Esophagus squamous epithelium (tissue), 5 donors: Measurements from ENCODE around the gene FOXK1. TPM values are rescaled to one million over a fixed set of nuclear protein-coding genes. Genes with fewer than 3 reads are reported as not detected.
A peak's percentile ranks its signal among the peaks of the same experiment; 100 is the strongest.
"Not testable (repeated sequence)": the region's sequence is repeated elsewhere in the genome, so short reads cannot be mapped to it uniquely, and the experiment has no call there.

Experiments
- DNase-seq: peaks from one replicate; lab custom pipeline; 2025; lab: John Stamatoyannopoulos, UW
- H3K27ac ChIP-seq, 4 donors: fragments of 200-600 bp; sonication (generic); one replicate each; pipeline ENCODE4 v1.5.1; 2016 to 2019; ENCODE audit warnings: mild to moderate bottlenecking in 1 of 4
- H3K27me3 ChIP-seq, 4 donors: fragments of 200-600 bp; sonication (generic); 1 replicate in 3 of 4; 2 replicates in 1 of 4; pipeline versions ENCODE4 v1.5.1 to v1.6.0; 2017 to 2021; ENCODE audit warnings: antibody characterized with exemption in 1 of 4
- H3K36me3 ChIP-seq, 3 donors: fragments of 200-600 bp; sonication (generic); one replicate each; pipeline ENCODE4 v1.5.1; 2016 to 2019
- H3K4me1 ChIP-seq, 3 donors: fragments of 200-600 bp; sonication (generic); one replicate each; pipeline ENCODE4 v1.5.1; 2017 to 2019
- H3K4me3 ChIP-seq, 4 donors: fragments of 200-600 bp; sonication (generic); 1 replicate in 3 of 4; 2 replicates in 1 of 4; pipeline ENCODE4 v1.5.1; 2016 to 2019; ENCODE audit warnings: mild to moderate bottlenecking in 2 of 4, moderate library complexity in 1 of 4
- H3K9me3 ChIP-seq, 3 donors: fragments of 200-600 bp; sonication (generic); one replicate each; pipeline ENCODE4 v1.5.1; 2016 to 2019
- POLR2A ChIP-seq, 4 donors: fragments of 450-650 bp; IDR thresholded peaks; one replicate each; pipeline ENCODE4 v1.6.1; 2017; ENCODE audit warnings: antibody characterized with exemption in 4 of 4, mild to moderate bottlenecking in 4 of 4, moderate library complexity in 3 of 4
- WGBS, 2 donors: methylation state at CpG; one replicate each; pipeline ENCODE4 v1.1.5; 2018; 5-methylcytosine and 5-hydroxymethylcytosine counted together
- intact Hi-C: fragments of 100-400 bp; cut with DNase I; formaldehyde crosslinking; loops from one replicate; pipeline ENCODE4 v1.15.0; 2022
- total RNA-seq, 4 donors: library from RNA; depleted of rRNA; stranded (reverse); fragments of >200 nt; gene quantifications; one replicate each; pipeline ENCODE4 v1.1.0, GENCODE V29; 2016
- TF ChIP-seq, protein P1 (sequence below), 6 experiments: fragments of 450-650 bp in 4 of 6; fragments of 200-600 bp in 2 of 6; sonication (generic) in 2 of 6; IDR thresholded peaks; one replicate each; pipeline ENCODE4 v1.5.1; 2016 to 2019; ENCODE audit warnings: antibody characterized with exemption in 6 of 6, mild to moderate bottlenecking in 4 of 6, moderate library complexity in 4 of 6
- donor health status: DM: yes; HTN: yes; CAD: no.

FOXK1 gene
- total RNA-seq, 4 donors from 2014 or later: 11.9 to 25.7 (median 15.9) TPM

GRCh38 chr7:4690953-4691856, 9.1 kb downstream of the FOXK1 start:
- TF ChIP-seq POLR2A (IDR thresholded peaks at IDR 0.05): no peak
- TF ChIP-seq, protein P1, sequence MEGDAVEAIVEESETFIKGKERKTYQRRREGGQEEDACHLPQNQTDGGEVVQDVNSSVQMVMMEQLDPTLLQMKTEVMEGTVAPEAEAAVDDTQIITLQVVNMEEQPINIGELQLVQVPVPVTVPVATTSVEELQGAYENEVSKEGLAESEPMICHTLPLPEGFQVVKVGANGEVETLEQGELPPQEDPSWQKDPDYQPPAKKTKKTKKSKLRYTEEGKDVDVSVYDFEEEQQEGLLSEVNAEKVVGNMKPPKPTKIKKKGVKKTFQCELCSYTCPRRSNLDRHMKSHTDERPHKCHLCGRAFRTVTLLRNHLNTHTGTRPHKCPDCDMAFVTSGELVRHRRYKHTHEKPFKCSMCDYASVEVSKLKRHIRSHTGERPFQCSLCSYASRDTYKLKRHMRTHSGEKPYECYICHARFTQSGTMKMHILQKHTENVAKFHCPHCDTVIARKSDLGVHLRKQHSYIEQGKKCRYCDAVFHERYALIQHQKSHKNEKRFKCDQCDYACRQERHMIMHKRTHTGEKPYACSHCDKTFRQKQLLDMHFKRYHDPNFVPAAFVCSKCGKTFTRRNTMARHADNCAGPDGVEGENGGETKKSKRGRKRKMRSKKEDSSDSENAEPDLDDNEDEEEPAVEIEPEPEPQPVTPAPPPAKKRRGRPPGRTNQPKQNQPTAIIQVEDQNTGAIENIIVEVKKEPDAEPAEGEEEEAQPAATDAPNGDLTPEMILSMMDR (IDR thresholded peaks at IDR 0.05): no peak
- H3K4me3 ChIP-seq: no peak overlapping the region
- WGBS, 2 donors: 60 to 68% methylated on average over 19 to 23 of the region's 23 CpGs
- no peaks in the 10 kb centered on the region for H3K27me3 ChIP-seq
- no peaks in the 10 kb centered on the region for H3K36me3 ChIP-seq
- intact Hi-C loops: no loop called here
- peaks cover 5 to 94% (median 42%) of the 10 kb centered on the region in 3 donors for H3K4me1 ChIP-seq
- DNase-seq: no peak
- H3K9me3 ChIP-seq: no peaks in the 10 kb centered on the region
- peak overlapping the region in 1 of 4 donors; percentile 31 for H3K27ac ChIP-seq

DNA sequence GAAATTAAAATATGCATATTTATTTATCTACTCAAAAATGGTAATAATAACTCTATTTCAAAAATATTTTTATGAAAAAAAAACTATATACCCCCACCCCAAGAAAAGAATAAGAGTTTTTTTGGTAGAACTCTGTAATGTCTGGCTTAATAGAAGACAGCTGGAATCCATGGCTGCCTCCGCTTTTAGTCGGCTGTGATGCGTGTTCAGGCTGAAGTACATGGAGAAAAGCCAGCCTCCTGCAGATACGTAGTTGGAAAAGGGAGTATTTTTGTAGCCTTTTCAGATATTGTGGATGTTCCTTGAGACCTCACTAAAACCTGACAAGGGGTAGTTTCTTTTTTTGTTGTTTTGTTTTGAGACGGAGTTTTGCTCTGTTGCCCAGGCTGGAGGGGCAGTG, 10.0 kb downstream of the FOXK1 start:
- 47 to 60% methylated on average over 5 of the region's 5 CpGs for WGBS, 2 donors
- H3K4me1 ChIP-seq: peaks cover 5 to 86% (median 35%) of the 10 kb centered on the region in 3 donors
- intact Hi-C loops: no loop called here
- DNase-seq: no peak
- TF ChIP-seq, protein P1 (IDR thresholded peaks at IDR 0.05): no peak
- no peak for TF ChIP-seq POLR2A (IDR thresholded peaks at IDR 0.05)
- H3K9me3 ChIP-seq: no peaks in the 10 kb centered on the region
- peak overlapping the region in 3 of 4 donors; percentile 27 to 32 (median 31) for H3K27ac ChIP-seq
- no peaks in the 10 kb centered on the region for H3K27me3 ChIP-seq
- H3K4me3 ChIP-seq: no peak overlapping the region
- H3K36me3 ChIP-seq: no peaks in the 10 kb centered on the region

- DNase-seq, H3K36me3 ChIP-seq, H3K9me3 ChIP-seq, intact Hi-C loops, H3K4me3 ChIP-seq, H3K27me3 ChIP-seq: not testable (repeated sequence)
- 67 to 80% methylated on average over 5 of the region's 5 CpGs for WGBS, 2 donors
- peaks cover 5 to 80% (median 31%) of the 10 kb centered on the region in 3 donors for H3K4me1 ChIP-seq
- H3K27ac ChIP-seq: peak overlapping the region in 3 of 4 donors; percentile 27 to 32 (median 31)
Measured at GRCh38 chr7:4692622-4693021, 10.5 kb downstream of the FOXK1 start.

DNA sequence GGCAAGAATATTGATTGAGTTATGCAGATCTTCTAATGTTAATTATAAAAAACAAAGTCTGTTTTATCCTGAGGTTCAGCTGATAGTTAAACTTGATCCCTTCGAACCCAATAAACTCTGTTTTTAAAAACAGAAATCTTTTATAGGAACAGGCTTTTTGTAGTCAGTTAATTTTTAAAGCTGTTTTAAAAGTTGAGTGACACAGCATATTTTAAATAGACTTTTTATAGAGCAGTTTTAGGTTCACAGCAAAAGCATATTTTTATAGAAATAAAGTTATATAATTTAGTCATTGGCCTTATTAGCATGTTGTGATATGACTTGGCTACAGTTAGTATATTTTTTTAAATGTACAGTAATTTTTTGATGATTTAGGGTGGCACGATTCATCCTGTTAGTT, 11.1 kb downstream of the FOXK1 start:
- WGBS, 2 donors: 79% methylated on average over 2 of the region's 2 CpGs
- no peaks in the 10 kb centered on the region for H3K9me3 ChIP-seq
- no peak for DNase-seq
- H3K4me1 ChIP-seq: peaks cover 5 to 75% (median 31%) of the 10 kb centered on the region in 3 donors
- H3K36me3 ChIP-seq: no peaks in the 10 kb centered on the region
- intact Hi-C loops: no loop called here
- no peaks in the 10 kb centered on the region for H3K27me3 ChIP-seq
- H3K4me3 ChIP-seq: no peak overlapping the region
- H3K27ac ChIP-seq: no peak overlapping the region
- no peak for TF ChIP-seq POLR2A (IDR thresholded peaks at IDR 0.05)
- TF ChIP-seq, protein P1 (IDR thresholded peaks at IDR 0.05): no peak

DNA sequence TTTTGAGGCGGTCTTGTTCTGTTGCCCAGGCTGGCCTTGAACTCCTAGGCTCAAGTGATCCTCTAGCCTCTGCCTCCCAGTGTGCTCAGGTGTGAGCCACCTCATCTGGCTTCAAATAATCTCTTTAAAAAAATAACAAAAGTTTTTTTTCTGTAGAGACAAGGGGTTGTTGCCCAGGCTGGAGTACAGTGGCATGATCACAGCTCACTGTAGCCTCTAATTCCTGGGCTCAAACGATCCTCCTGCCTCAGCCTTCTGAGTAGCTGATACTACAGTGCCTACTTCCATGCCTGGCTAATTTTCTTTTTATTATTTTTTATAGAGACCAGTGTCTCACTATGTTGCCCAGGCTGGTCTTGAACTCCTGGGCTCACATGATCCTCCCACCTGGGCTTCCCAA, 11.7 kb downstream of the FOXK1 start:
- H3K27me3 ChIP-seq: no peaks in the 10 kb centered on the region
- H3K4me3 ChIP-seq: no peak overlapping the region
- no peak for DNase-seq
- H3K9me3 ChIP-seq: no peaks in the 10 kb centered on the region
- H3K27ac ChIP-seq: peak overlapping the region in 1 of 4 donors; percentile 81
- 91 to 100% methylated on average over 2 of the region's 2 CpGs for WGBS, 2 donors
- peaks cover 5 to 69% (median 31%) of the 10 kb centered on the region in 3 donors for H3K4me1 ChIP-seq
- intact Hi-C loops: no loop called here
- no peak for TF ChIP-seq POLR2A (IDR thresholded peaks at IDR 0.05)
- H3K36me3 ChIP-seq: no peaks in the 10 kb centered on the region

DNA sequence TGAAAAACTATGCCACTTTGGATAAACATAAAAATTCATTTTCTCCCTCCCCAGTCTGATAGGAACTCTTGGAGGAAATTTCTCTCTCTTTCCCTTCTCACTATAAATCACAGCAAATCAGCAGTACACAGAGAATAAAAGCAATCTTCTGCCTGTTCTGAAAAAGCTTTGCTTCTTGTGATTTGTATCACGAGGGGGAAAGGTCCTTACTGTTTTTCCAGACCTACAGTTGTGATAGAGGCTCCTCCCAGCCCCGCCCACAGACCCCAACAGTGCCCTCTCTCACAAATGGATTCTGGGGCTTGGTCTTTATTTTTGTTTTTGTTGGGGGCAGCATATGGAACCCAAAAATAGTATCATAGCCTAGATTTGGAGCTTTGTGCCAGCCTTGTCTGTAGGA, 12.2 kb downstream of the FOXK1 start:
- H3K36me3 ChIP-seq: no peaks in the 10 kb centered on the region
- peaks cover 5 to 65% (median 31%) of the 10 kb centered on the region in 3 donors for H3K4me1 ChIP-seq
- peak overlapping the region; percentile 1 to 85 (median 62) for H3K27ac ChIP-seq
- no peaks in the 10 kb centered on the region for H3K27me3 ChIP-seq
- no peak overlapping the region for H3K4me3 ChIP-seq
- no peak for DNase-seq
- TF ChIP-seq POLR2A (IDR thresholded peaks at IDR 0.05): no peak
- TF ChIP-seq, protein P1 (IDR thresholded peaks at IDR 0.05): no peak
- WGBS, 2 donors: 79 to 91% methylated on average over 2 of the region's 2 CpGs
- intact Hi-C loops: no loop called here
- no peaks in the 10 kb centered on the region for H3K9me3 ChIP-seq
